Cardiac septum (tissue), 1 donor: ENCODE measurements around the gene PDZK1IP1. TPM values are rescaled to one million over a fixed set of nuclear protein-coding genes. Genes with fewer than 3 reads are reported as not detected.

Source experiments
- DNase-seq: peaks from one replicate; pipeline ENCODE4 v3.0.0-alpha.2; 2020; ENCODE audit warnings: low spot score
- intact Hi-C: fragments of 100-400 bp; cut with DNase I; formaldehyde crosslinking; loops from one replicate; pipeline ENCODE4 v1.14.0; 2022
- total RNA-seq: library from RNA; stranded (reverse); fragmentation: NEBNext Ultra II Directional; extraction: Animal tissue kit (Norgen Biotek cat#: 25700); gene quantifications from one replicate; pipeline ENCODE4 v1.2.1, GENCODE V29; 2021
- donor health status: DM: no; HTN: no; CAD: no.

PDZK1IP1 gene
- total RNA-seq, 1 donor from 2014 or later = not detected

- intact Hi-C loops = no loop called here
- no peak for DNase-seq
Observed at GRCh38 chr1:47224676-47225399, 35.0 kb upstream of the PDZK1IP1 start.

- no peak for DNase-seq
- intact Hi-C loops = no loop called here
Observed at GRCh38 chr1:47223921-47224675, 34.3 kb upstream of the PDZK1IP1 start.

GRCh38 chr1:47223174-47223920, 33.5 kb upstream of the PDZK1IP1 start:
- intact Hi-C loops = no loop called here
- no peak for DNase-seq

GRCh38 chr1:47222476-47222875, 32.6 kb upstream of the PDZK1IP1 start:
- intact Hi-C loops = no loop called here
- no peak for DNase-seq

- intact Hi-C loops = no loop called here
- DNase-seq = no peak
Observed at GRCh38 chr1:47219590-47220220, 29.9 kb upstream of the PDZK1IP1 start.

GRCh38 chr1:47219001-47219400, 29.2 kb upstream of the PDZK1IP1 start:
- intact Hi-C loops = no loop called here
- DNase-seq = peak; percentile 43

- intact Hi-C loops = no loop called here
- peak; percentile 36 for DNase-seq
Observed at GRCh38 chr1:47216278-47217059, 26.6 kb upstream of the PDZK1IP1 start.

- peak; percentile 36 for DNase-seq
- intact Hi-C loops = no loop called here
Observed at GRCh38 chr1:47215713-47216112, 25.9 kb upstream of the PDZK1IP1 start.

- peak; percentile 51 for DNase-seq
- intact Hi-C loops = no loop called here
Observed at GRCh38 chr1:47214549-47214948, 24.7 kb upstream of the PDZK1IP1 start.

GRCh38 chr1:47213230-47213963, 23.6 kb upstream of the PDZK1IP1 start:
- intact Hi-C loops = no loop called here
- peak; percentile 58 for DNase-seq

GRCh38 chr1:47212636-47213229, 22.9 kb upstream of the PDZK1IP1 start:
- DNase-seq = peak; percentile 58
- intact Hi-C loops = no loop called here

GRCh38 chr1:47211796-47212269, 22.0 kb upstream of the PDZK1IP1 start:
- DNase-seq = no peak
- intact Hi-C loops = no loop called here

GRCh38 chr1:47210666-47211065, 20.8 kb upstream of the PDZK1IP1 start:
- no peak for DNase-seq
- intact Hi-C loops = no loop called here

- no peak for DNase-seq
- intact Hi-C loops = no loop called here
Observed at GRCh38 chr1:47209725-47210325, 20.0 kb upstream of the PDZK1IP1 start.

- intact Hi-C loops = no loop called here
- DNase-seq = no peak
Observed at GRCh38 chr1:47209091-47209490, 19.3 kb upstream of the PDZK1IP1 start.

- intact Hi-C loops = no loop called here
- DNase-seq = no peak
Observed at GRCh38 chr1:47208374-47208850, 18.6 kb upstream of the PDZK1IP1 start.

- intact Hi-C loops = no loop called here
- DNase-seq = no peak
Observed at GRCh38 chr1:47207803-47208373, 18.1 kb upstream of the PDZK1IP1 start.
